Measurements from ENCODE around the gene RTTN.

RTTN gene

DNA sequence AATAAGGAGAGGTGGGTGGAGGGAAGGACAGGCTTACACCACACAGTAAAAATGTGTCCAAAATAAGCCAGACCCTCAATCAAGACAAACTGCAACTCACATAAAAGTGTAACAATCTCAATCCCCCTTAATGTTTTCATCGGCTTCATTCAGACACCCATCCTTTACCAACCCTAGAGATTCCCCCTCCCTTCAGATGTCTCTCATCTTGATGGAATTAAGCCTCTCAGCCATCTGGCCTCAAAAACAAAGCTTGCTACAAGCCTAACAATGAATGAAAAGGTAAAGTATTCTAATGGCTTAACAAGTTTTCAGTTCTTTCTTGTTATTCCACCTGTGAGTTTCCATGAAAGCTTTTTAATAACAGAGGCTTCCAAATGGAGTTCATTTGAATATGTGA lies 5.2 kb downstream of the RTTN start:
- in situ Hi-C loops (cut with MboI; ENCODE audit: low sequenced_read_pairs): loop anchor here (10.0 kb wide), 1 partner anchor 235 kb away; no protein-coding TSS in a partner anchor

DNA sequence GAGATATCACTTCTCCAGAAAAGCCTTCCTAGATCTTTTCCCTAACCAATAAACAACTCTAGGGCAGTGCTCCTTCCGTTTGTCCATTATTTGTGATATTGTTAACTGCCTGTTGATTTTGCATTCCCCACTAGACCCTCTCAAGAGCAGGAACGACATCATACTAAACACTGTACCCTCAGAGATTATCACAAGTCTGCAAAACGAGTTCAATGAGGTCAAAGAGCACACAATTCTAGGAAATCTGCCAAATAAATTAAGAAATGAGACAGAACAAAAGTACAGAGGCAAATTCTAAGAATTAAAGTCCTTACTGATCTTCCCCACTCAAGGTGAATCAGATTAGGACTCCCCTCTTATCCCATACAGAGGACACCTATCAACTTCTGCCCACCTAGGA lies 7.6 kb downstream of the RTTN start:
- in situ Hi-C loops (cut with MboI; ENCODE audit: low sequenced_read_pairs): no loop called here

DNA sequence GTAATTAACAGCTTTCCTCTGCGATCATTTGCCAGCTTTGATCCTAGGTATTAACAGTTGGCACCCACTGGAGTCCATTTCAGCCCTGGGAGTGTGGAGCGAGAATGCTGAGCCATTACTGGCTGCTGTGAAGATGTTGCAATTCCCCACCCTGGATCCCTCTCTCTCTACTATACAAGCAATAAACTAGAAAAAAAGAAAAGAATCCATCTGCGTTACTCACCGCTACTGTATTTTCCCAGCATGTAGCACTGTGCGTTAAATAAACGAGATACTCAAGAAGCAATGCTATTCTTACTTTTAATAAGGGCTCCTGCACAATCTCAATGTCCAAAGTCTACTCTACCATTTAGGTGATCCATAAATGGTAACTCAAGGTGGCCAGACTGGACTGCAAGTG lies 8.5 kb downstream of the RTTN start:
- in situ Hi-C loops (cut with MboI; ENCODE audit: low sequenced_read_pairs): no loop called here

DNA sequence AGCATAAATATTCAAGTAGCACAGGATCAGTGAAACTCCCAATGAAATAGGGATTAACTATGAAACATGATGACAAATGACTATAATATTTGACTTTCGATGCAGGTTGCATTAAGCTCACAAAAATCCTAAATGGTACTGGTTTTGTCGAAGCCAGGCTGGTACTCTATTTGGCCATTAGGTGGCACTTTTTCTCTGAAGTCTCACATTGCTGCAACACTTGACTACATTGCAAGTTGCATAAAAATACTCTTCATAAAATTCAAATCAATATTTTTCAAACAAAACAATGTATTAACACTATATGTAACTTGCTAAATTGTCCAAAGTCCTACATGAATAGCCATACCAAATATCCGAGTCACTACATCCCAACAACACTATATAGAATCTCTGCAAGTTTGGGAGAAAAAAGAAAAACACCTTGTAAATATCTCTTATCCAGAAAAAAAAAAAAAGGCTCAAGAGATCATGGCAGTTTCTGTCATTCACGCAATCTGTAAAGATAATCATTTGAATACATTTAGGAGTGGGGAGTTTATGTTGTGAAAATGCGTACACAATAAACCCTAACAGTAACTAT lies 9.5 kb downstream of the RTTN start:
- in situ Hi-C loops (cut with MboI; ENCODE audit: low sequenced_read_pairs): no loop called here

DNA sequence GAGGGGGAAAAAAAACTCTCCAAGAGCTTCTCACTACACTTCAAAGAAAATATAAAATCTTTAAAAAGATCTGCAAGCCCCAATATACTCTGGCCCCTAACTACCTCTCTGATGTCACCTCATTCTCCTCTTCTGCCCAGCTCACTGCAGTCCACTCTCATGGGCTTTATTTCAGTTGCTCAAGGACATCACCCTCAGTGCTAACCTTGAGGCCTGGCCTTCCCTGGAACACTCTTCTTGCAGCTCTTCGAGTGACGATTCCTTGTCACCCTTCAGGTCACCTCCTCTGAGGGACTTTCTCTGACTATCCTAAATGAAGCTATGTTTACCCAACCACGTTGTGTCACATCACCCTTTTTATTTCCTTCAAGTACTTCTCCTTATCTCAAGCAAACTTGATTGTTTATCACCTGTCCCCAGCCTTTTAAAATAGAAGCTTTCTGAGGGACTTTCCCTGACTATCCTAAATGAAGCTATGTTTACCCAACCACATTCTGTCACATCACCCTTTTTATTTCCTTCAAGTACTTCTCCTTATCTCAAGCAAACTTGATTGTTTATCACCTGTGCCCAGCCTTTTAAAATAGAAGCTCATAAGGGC lies 10.4 kb downstream of the RTTN start:
- in situ Hi-C loops (cut with MboI; ENCODE audit: low sequenced_read_pairs): no loop called here

DNA sequence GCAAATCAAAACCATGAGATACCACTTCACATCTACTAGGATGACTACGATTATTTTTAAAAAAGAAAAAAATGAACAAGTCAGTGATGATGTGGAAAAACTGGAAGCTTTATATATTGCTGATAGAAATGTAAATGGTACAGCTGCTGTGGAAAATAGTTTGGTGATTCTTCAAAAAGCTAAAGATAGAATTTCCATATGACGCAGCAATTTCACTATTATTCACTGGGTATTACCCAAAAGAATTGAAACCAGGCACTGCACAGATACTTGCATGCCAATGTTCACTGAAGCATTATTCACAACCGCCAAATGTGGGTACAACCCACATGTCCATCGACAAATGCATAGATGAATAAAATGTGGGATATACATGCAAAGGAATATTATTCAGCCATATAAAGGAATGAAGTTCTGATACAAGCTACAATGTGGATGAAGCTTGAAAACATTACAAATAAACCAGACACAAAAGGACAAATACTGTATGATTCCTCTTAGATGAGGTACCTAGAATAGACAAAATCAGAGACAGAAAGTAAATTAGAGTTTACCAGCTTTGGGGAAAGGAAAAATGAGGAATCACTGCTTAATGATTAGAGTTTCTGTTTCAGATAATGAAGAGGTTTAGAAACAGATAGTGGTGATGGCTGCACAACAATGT lies 11.1 kb downstream of the RTTN start:
- in situ Hi-C loops (cut with MboI; ENCODE audit: low sequenced_read_pairs): no loop called here

DNA sequence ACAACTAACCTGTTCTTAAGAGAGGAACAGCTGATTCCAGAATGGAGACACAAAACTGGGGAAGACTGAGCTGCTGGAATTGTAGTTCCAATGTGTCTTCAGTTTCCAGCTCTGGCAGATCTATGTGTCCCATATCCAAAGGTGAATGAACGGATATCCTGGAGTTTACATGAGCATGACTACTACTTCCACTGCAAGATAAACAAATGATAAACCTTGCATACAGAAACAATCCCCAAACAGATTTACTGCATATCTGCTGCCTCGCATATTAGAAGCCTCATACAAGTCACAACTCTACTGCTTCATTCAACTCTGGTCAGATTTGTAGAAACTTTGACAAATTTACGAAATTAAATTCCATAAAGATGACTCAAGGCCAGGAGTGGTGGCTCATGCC lies 15.0 kb downstream of the RTTN start:
- in situ Hi-C loops (cut with MboI; ENCODE audit: low sequenced_read_pairs): no loop called here

DNA sequence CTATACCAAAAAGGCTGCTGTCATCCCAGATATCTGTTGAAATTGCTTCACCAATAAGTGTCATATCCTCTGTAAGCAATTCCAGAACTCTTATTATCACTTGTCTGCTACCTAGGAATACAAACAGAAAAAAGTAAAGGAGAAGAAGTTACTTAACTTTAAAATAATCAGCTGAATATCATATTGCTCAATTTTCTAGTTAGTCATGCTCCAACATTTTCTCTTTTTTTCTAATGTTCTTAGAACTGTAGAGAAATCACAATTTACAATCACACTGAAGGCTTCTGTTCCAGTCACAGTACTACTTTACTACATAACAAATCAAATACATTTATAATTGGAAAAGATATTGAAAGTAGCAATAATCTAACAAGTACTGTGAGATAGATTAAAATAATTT lies 17.4 kb downstream of the RTTN start:
- in situ Hi-C loops (cut with MboI; ENCODE audit: low sequenced_read_pairs): no loop called here

DNA sequence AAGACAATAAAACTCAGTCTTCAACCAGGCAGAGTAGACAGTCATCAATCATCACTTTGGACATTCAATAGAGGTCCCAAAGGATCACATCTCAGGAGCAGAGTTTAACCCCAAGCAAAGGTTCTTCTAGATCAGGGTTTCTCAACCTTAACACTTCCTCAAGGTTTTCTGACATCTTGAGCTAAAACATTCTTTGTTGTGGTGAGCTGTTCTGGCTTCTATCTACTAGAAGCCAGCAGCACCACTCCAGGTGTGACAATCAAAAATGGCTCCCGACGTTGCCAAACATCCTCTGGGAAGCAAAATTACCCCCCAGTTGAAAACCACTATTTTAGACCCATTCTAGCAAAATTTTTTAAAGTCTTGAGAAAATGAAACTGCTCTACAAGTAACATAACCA lies 22.0 kb downstream of the RTTN start:
- in situ Hi-C loops (cut with MboI; ENCODE audit: low sequenced_read_pairs): no loop called here

DNA sequence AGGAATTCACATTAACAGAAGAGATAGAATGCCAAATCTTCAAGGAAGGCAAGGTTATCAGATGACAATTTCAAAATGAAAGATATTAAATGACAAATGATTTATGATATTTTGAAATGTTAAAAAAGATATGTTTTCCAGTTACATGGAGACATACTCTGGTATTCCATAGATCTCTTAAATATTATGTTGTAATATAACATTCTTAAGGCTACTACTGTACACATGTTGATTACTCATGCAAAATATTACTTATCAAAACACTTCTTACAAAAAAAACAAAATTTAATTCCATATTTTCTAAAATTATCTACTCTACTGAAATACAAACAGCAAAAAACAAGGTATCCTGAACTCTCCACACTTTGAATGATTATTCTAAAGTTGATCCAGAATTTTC lies 22.9 kb downstream of the RTTN start:
- in situ Hi-C loops (cut with MboI; ENCODE audit: low sequenced_read_pairs): no loop called here

DNA sequence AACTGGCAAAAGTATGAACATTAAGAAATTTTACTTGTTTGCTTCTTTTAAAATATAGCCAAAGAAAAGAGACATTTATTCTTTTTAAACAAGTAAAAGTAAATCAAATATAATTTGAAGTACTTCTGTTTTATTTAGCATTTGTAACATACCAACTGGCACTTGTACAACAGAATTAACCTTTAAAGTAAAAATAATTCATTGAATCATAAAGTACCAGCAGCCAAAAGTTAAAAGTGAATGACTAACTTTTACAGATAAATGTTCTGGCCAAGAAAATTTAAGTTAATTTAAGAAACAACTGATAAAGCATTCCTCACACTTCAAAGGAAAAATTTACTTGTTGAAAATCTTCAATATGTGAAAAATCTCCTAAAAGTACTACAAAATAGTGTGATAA lies 23.8 kb downstream of the RTTN start:
- in situ Hi-C loops (cut with MboI; ENCODE audit: low sequenced_read_pairs): no loop called here

DNA sequence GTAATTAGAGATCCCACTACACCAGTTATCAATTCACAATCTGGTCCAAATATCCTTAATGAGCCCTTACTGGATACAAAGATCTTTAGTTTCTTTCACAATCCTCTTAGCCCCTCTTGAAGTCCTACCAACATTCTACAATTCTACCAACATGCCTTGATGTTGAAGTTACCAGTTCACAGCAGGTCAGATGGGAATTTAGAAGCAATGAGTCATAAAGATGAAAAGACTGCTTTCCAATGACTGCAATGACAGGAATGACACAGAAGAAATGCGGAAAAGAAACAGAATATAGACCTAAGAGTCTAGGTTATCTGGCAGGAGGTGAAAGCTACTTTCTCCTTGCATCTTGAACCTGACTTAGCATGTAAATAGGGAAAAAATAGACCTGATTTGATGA lies 24.5 kb downstream of the RTTN start:
- in situ Hi-C loops (cut with MboI; ENCODE audit: low sequenced_read_pairs): no loop called here

DNA sequence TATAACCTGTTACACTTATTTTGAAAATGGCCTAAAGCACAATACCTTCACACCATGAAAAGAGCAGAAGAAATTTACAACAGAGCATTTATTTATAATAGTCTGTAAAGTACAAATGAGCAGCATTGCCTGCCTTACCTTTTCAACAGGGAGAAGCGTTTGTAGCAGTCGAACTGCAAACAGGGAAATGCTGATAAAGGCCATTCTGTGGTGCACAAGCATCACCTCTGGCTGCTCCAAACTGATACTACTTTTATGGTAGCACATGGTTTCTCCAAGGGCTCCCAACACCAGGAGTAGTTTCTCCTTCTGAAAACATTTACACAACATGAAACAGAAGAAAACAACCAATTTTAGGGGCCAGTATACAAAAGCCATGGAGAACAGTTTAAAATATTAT lies 28.9 kb downstream of the RTTN start:
- in situ Hi-C loops (cut with MboI; ENCODE audit: low sequenced_read_pairs): no loop called here

DNA sequence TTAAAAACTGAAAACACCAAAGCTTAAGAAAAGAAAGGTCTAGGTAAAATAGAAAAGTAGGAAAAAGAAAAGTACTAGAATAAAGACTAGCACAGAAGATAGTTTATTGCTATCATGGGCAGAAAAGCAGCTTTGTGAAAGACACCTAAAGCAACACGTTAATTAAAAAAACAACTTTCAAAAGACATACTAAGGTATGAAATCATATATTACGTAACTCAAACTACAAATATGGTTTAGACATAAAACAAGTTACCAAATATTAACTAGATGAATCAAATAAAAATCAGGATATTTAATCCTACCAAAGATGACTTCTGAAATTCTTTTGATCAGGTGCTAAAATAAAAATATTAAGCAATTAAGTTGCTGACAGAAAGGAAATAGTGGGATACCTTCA lies 30.3 kb downstream of the RTTN start:
- in situ Hi-C loops (cut with MboI; ENCODE audit: low sequenced_read_pairs): no loop called here

DNA sequence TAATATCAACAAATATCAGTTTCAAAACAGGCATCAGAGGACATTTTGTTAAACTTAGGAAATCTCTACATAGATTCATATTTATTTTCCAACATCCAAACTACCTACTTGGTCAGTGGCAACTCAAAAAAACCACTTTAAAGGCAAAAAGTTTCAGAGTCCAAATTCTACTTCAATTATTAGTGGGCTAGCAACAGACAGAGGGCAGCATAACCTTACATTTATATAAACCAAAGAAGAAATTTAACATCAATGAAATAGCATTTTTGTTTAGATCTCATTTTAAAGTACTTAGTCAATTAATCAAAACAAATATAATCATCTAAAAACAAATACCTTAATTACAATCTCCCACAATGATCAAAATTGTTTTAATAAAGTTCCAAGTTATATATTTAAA lies 33.3 kb downstream of the RTTN start:
- in situ Hi-C loops (cut with MboI; ENCODE audit: low sequenced_read_pairs): no loop called here

DNA sequence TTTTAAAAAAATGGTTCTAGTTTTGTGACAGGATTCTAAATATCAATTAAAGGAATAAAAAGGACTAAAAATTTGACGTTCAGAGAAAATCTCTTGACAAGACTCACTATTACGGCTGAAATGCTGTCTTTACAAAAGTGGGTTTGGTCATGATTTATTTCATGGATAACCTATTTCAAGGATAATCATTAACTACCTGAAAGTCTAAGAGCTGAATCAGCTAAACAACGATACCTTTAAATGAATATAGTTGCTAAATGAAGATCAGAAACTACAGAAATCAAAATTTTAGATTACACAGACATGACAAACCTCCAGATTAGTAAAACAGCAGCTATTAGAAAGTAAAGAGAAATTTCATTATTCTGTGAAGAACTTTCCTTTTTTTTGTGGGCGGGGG lies 35.7 kb downstream of the RTTN start:
- in situ Hi-C loops (cut with MboI; ENCODE audit: low sequenced_read_pairs): no loop called here

DNA sequence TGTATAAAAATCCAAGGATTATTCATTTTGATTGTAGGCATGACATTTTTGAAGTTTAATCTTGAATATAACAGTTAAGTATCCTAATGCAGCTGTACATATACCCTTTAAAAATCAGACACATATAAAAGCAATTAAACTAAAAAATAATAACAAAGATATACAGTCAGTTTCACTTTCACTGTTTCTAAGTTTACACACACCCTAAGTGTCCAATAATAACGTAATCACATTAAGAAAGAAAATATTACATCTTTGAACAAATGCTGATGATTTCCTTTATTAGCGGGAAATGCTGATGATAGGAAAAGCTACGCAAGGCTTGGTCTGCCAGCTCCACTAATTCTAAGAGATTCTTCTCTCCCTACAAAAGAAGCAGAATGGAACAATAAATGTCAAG lies 38.8 kb downstream of the RTTN start:
- in situ Hi-C loops (cut with MboI; ENCODE audit: low sequenced_read_pairs): no loop called here

DNA sequence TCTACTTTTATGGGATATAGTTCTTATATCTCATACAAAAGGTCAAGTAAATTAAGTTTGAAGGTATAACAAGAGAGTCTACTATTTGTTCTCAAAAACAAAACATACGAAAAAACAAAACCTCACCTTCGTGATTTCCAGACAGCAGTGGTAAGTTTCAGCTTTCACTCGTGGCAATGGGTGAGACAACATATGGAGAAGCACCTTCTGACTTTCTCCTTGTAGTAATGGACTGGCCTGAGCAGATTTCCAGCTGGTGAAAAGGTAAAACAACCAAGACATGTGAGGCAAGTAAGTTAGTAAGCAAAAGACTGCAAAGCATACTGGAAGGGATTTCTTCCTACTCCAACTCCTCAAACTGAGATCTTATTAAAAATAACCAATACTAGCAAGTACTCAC lies 39.6 kb downstream of the RTTN start:
- in situ Hi-C loops (cut with MboI; ENCODE audit: low sequenced_read_pairs): no loop called here

DNA sequence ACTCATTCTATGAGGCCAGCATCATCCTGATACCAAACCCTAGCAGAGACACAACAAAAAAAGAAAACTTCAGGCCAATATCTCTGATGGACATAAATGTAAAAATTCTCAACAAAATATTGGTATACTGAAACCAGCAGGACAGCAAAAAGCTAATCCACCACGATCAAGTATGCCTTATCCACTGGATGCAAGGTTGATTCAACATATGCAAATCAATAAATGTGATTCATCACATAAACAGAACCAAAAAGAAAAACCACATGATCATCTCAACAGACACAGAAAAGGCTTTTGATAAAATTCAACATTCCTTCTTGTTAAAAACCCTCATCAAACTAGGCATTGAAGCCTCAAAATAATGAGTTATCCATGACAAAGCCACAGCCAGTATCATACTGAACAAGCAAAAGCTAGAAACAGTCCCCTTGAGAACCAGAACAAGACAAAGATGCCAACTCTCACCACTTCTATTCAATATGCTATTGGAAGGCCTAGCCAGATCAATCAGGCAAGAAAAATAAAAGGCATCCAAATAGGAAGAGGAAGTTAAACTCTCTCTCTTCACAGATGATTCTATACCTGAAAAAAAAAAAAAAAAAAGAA lies 45.3 kb downstream of the RTTN start:
- in situ Hi-C loops (cut with MboI; ENCODE audit: low sequenced_read_pairs): no loop called here

DNA sequence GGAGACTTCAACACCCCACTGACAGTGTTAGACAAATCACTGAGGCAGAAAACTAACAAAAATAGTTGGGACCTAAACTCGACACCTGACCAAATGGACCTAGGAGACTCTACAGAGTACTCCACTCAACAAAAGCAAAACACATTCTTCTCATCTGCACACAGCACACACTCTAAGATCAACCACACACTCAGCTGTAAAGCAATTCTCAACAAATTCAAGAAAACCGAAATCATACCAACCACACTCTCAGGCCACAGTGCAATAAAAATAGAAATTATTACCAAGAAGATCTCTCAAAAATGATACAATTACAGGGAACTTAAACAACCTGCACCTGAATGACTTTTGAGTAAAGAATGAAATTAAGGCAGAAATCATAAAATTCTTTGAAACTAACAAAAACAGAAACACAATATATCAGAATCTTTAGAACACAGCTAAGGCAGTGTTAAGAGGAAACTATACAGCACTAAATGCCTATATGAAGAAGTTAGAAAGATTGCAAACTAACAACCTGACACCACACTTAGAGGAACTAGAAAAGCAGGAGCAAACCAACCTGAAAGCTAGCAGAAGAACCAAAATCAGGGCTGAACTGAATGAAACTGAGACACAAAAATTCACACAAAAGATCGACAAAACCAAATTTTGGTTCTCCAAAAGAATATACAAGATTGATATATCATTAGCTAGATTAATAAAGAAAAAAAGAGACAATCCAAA lies 46.3 kb downstream of the RTTN start:
- in situ Hi-C loops (cut with MboI; ENCODE audit: low sequenced_read_pairs): no loop called here

DNA sequence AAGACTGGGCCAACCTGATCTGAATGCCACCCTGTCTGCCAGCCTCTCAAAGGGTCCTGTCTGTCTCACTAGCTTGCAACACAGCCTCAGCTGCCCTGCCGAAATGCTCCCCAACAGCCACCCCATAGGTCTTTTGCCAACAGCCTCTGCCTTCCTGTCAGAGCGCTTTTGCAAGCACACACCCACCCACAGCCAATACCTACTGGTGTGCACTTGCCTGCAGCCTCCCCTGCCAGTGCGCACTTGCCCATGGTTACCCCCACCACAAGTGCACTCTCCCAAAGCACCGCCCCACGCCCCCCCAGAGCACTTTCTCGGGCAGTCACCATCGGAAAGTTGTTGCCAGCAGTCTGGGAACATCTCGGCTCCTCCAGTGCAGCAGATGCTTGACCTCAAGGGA lies 48.6 kb downstream of the RTTN start:
- in situ Hi-C loops (cut with MboI; ENCODE audit: low sequenced_read_pairs): no loop called here

Data from HL-60/S4 treated with phorbol 12-myristate 13-acetate at 8.2 ng/mL for 4 days and 3 days (cell line).